ELR (cell line): Measurements from ENCODE around the gene ADGRL1.

Experiments used
- DNase-seq: peaks from one replicate; pipeline ENCODE4 v3.0.0-alpha.2; 2015; ENCODE audit warnings: low read depth

Gene ADGRL1

GRCh38 chr19:14112809-14113385 is 93.1 kb downstream of the ADGRL1 start:
- DNase-seq: no peak

- DNase-seq: no peak
These were observed 93.7 kb downstream of the ADGRL1 start for GRCh38 chr19:14112051-14112808.

- no peak for DNase-seq
These were observed 94.5 kb downstream of the ADGRL1 start for GRCh38 chr19:14111486-14111885.

DNA sequence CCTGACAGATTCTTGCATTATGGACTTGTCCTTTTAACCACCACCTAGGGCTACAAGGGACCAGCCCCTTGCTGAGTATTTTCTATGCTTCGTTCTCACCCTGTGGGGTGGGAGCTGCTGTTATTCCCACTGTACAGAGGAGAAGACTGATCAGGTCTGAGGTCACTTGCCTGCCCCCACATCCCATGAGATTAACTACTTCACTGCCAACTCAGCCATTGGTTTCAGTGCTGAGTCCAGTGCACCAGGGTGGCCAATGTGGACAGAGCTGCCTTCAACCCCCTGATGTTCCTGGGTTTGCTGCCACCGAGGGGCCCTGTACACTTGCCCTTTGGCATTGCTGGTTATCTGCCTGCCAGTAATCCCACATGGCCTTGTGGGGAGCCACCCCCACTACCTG is 95.3 kb downstream of the ADGRL1 start:
- no peak for DNase-seq

GRCh38 chr19:14107581-14108461 is 98.1 kb downstream of the ADGRL1 start:
- DNase-seq: peak; percentile 55

- DNase-seq: no peak
These were observed 99.1 kb downstream of the ADGRL1 start for GRCh38 chr19:14106840-14107239.

- no peak for DNase-seq
These were observed 100.3 kb downstream of the ADGRL1 start for GRCh38 chr19:14105680-14106079.

DNA sequence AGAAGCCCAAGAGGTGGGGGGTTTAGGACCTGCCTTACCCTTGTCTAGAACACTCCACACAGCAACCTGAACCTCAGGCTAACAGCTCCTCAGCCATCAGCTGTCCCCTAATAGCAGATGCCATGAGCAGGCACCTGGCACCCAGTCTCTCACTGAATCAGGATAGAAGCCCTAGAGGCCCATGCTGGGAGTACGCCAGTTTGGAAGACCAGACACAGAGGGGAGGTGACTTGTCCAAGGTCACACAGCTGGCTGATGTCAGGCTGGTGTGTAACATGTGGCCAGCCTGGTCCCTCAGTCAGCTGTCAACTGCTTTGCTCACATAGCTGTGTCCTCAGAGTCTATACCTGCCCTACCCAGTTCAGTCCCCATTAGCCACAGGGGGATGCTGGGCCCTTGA is 102.7 kb downstream of the ADGRL1 start:
- no peak for DNase-seq

DNA sequence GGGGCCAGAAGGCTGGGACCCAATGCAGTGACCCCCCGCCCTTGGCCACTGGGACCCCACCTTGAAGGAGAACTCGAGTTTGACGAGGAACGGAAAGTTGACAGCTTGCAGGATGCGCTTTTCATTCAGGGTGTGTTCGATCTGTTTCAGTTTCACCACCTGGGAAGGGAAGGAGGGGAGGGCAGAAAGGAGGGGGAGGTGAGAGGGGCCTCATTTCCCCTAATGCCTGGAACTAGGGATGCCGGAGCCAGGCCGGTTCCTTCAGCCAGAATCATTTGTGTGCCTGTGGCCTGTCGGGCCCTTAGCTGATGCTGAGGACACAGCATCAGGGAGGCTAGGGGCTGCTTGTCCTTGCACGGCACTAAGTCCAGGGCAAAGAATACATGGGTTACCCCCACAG is 103.2 kb downstream of the ADGRL1 start:
- no peak for DNase-seq

GRCh38 chr19:14102102-14102696 is 103.8 kb downstream of the ADGRL1 start:
- no peak for DNase-seq

DNA sequence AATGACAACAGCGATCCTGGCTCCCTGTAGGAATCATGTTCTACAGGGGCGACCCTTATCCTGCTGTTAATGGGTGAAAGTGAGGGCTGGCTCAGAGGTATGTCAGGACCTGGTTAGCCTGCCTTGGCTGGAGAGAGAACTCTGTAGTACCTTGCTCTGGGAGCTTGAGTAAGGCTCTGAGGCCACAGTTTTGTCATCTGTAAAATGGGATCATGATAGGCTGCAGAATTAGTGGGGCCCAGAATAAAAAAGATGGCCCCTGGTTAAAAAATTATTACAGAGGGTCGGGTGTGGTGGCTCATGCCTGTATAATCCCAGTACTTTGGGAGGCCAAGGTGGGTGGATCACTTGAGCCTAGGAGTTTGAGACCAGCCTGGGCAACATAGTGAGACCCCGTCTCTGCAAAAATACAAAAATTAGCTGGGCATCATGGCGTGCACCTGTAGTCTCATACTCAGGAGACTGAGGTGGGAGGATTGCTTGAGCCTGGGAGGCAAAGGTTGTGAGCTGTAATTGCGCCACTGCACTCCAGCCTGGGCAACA is 104.9 kb downstream of the ADGRL1 start:
- DNase-seq: no peak
